Measurements from ENCODE around the gene EVI2A.

DNA sequence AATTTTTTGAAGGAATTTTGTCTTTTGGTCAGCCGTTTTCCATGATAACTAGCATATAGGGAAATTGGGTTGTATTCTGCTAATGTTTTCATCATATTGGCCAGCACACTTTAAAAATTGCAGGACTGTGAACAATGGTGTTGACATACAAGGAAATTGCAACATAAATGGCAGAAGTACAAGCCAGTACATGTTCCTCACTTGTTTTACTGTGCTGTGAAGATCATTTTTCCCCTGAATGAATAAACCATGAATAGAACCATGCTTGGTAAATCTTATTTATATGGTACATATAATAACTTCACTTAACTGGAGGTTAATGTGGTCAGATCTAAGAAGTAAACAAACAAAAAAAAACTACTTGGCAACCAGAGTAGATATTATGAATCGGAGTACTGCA is 47.2 kb downstream of the EVI2A start:
- TF ChIP-seq FOXP2 (optimal IDR thresholded peaks at IDR 0.05; ENCODE audit: control extremely low read depth, extremely low read length, insufficient read depth) = no peak
- no peak for TF ChIP-seq POLR2AphosphoS5 (IDR thresholded peaks at IDR 0.05; ENCODE audit: borderline replicate concordance, low read depth, low read length)
